DOHH2 (cell line): ENCODE data around the gene CARF.

Experiments
- CTCF ChIP-seq: fragments of 200-600 bp; sonication (generic); IDR thresholded peaks from one replicate; pipeline ENCODE4 v1.5.1; 2014; ENCODE audit warnings: antibody characterized with exemption, mild to moderate bottlenecking, low read depth, low read length; ENCODE audit not compliant: poor library complexity, severe bottlenecking
- EZH2phosphoT487 ChIP-seq: fragments of 200-600 bp; sonication (generic); IDR thresholded peaks from 2 replicates; pipeline ENCODE4 v1.6.1; 2017; ENCODE audit warnings: borderline replicate concordance, mild to moderate bottlenecking, antibody characterized with exemption, low read length, moderate library complexity, mixed read lengths

GRCh38 chr2:202965810-202966460 is 53.9 kb downstream of the CARF start:
- no peak for TF ChIP-seq CTCF
- TF ChIP-seq EZH2phosphoT487, result no peak
